ENCODE results near the gene ATP6V1G1. TPM values are rescaled to one million over a fixed set of nuclear protein-coding genes. Genes with fewer than 3 reads are reported as not detected.

Gene ATP6V1G1
- total and polyA plus RNA-seq, 2 of the 13 experiments (the other 11 are each of a cell fraction or from before 2014, with no cell fraction given), result 108 to 158 TPM

DNA sequence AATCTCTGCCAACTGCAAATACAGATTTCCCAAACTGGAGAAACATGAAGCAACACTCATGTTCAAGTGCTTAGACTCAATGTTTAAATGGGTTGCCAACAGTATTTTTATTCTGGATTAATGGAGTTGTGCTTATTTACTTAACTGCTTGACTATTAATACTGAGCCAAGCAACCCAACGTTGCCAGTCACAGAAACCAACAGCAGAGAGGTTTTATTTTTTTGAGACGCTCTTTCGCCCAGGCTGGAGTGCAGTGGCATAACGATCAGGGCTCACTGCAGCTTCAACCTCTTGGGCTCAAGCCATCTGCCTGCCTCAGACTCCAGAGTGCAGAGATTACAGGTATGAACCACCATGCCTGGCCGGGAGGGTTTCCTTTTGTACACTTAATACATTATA, 15.1 kb downstream of the ATP6V1G1 start:
- H3K27me3 ChIP-seq (ENCODE audit: control insufficient read depth in 1 of 2, insufficient read depth in 2 of 2, low read length in 2 of 2), result no peaks in the 10 kb centered on the region
- BruUV-seq (replicated peaks), result no TSS peak
- peaks cover 6 to 10% of the 10 kb centered on the region in 2 experiments; a peak in 4 of 5 replicates for H3K36me3 ChIP-seq (replicated peaks in 1 of 2; ENCODE audit: control insufficient read depth in 1 of 2, insufficient read depth in 2 of 2, low read length in 2 of 2)
- TF ChIP-seq JUND (CRISPR knock-in tag; IDR thresholded peaks at IDR 0.05) (no peak), IRX3 (CRISPR knock-in tag; IDR thresholded peaks at IDR 0.05; ENCODE audit: borderline replicate concordance, low read depth) (no peak), ZSCAN25 (CRISPR knock-in tag; IDR thresholded peaks at IDR 0.05) (no peak), ZNF235 (CRISPR knock-in tag; IDR thresholded peaks at IDR 0.05; ENCODE audit: borderline replicate concordance) (no peak), ZSCAN12 (CRISPR knock-in tag; IDR thresholded peaks at IDR 0.05) (no peak), HNRNPH1 (optimal IDR thresholded peaks at IDR 0.05; ENCODE audit: low read depth, low read length) (no peak), RELA (CRISPR knock-in tag; IDR thresholded peaks at IDR 0.05) (no peak), CREM (IDR thresholded peaks at IDR 0.05) (no peak), CREM (CRISPR knock-in tag; IDR thresholded peaks at IDR 0.05) (no peak)
- TF ChIP-seq, protein P1, sequence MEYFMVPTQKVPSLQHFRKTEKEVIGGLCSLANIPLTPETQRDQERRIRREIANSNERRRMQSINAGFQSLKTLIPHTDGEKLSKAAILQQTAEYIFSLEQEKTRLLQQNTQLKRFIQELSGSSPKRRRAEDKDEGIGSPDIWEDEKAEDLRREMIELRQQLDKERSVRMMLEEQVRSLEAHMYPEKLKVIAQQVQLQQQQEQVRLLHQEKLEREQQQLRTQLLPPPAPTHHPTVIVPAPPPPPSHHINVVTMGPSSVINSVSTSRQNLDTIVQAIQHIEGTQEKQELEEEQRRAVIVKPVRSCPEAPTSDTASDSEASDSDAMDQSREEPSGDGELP (IDR thresholded peaks at IDR 0.05; ENCODE audit: borderline replicate concordance, low read depth), result no peak
- no peak overlapping the region for H3K4me3 ChIP-seq (replicated peaks in 1 of 3; ENCODE audit: insufficient read depth in 1 of 3, low read depth in 2 of 3, low read length in 3 of 3)
- intact Hi-C loops (cut with micrococcal nuclease; ENCODE audit: unreplicated experiment), result no loop called here
- ATAC-seq (no peak), DNase-seq (ENCODE audit: low spot score) (no peak), FAIRE-seq (no peak)
- no peaks in the 10 kb centered on the region for H3K79me2 ChIP-seq (ENCODE audit: insufficient read depth, low read length)
- H3K4me2 ChIP-seq (ENCODE audit: low read depth, low read length), result no peak overlapping the region
- no peak overlapping the region for H3K9ac ChIP-seq (ENCODE audit: insufficient read depth, low read depth, low read length)
- 0 out of 2 replicates have a peak, but pooled peaks cover under 1% of the 10 kb centered on the region for H4K20me1 ChIP-seq (ENCODE audit: insufficient read depth, low read length)
- ChIA-PET CTCF (ENCODE audit: low intra/inter-chr PET ratio, low total read pairs) (no interaction called here), POLR2A (no interaction called here)
- no peak overlapping the region for H3K27ac ChIP-seq (ENCODE audit: extremely low read length, insufficient read depth, low read length)
- in situ Hi-C loops (cut with HindIII; ENCODE audit: extremely low pct_ligation_motif_present, low pct_unique_long_range_greater_than_20kb), result no loop called here
- peaks cover 21% of the 10 kb centered on the region for H3K4me1 ChIP-seq (ENCODE audit: insufficient read depth, low read length)
- H2AFZ ChIP-seq (ENCODE audit: low read length), result no peak overlapping the region
- H3K9me3 ChIP-seq (ENCODE audit: low read length), result peaks cover 14% of the 10 kb centered on the region; the same call in 1 of the 2 replicates
- 88% methylated on average over 5 of the region's 5 CpGs for WGBS (ENCODE audit: low lambda C conversion rate)
